HCT116 (cell line): ENCODE data around the gene CDON. TPM values are rescaled to one million over a fixed set of nuclear protein-coding genes. Genes with fewer than 3 reads are reported as not detected.

Experiments
- ATAC-seq: fragments of 200-7000 bp; cut with Tn5 transposase; 2 replicates; pipeline ENCODE4 v1.9.1; 2020; ENCODE audit warnings: mild to moderate bottlenecking, moderate library complexity
- BruUV-seq: library from RNA; stranded (reverse); fragments of 400-500 nt; replicated peaks from 2 replicates; lab custom pipeline; 2021; lab: Mats Ljungman, UMichigan
- CTCF ChIA-PET: fragments of 300-600 bp; sonication (Branson Sonifier 250); formaldehyde crosslinking; loops from one replicate; lab custom pipeline; 2021; ENCODE audit warnings: antibody characterized with exemption; lab: Charles Lee
- POLR2A ChIA-PET: fragments of 300-600, 350-600 bp; sonication (Branson Sonifier 250); formaldehyde crosslinking; loops from one replicate; lab custom pipeline; 2021; ENCODE audit warnings: antibody characterized with exemption; lab: Charles Lee
- RAD21 ChIA-PET, 2 experiments: fragments of 300-600 bp; sonication (Branson Sonifier 250); formaldehyde crosslinking; loops; one replicate each; lab custom pipeline; 2023; ENCODE audit warnings: low total read pairs in 2 of 2; ENCODE audit not compliant: uncharacterized antibody in 2 of 2, unreplicated experiment in 2 of 2, low non-redundant PET in 1 of 2; lab: Charles Lee
- DNase-seq: peaks from one replicate; pipeline ENCODE4 v3.0.0-alpha.2; 2010; ENCODE audit warnings: low read depth, low spot score
- H2AFZ ChIP-seq: fragments of 200-600 bp; shearing (Covaris generic), sonication (generic); 2 replicates; pipeline ENCODE4 v1.6.1; 2017; ENCODE audit warnings: low read depth, mixed run types, mixed read lengths, antibody characterized with exemption, low read length; ENCODE audit not compliant: poor library complexity, severe bottlenecking
- H3K27ac ChIP-seq: 2 replicates; pipeline ENCODE4 v1.5.1; 2012; ENCODE audit warnings: low read depth, low read length
- H3K27me3 ChIP-seq: fragments of 200-600 bp; sonication (generic); 2 replicates; pipeline ENCODE4 v1.6.1; 2016; ENCODE audit warnings: mixed run types, low read length, mixed read lengths; ENCODE audit not compliant: insufficient read depth
- H3K36me3 ChIP-seq, 2 experiments: fragments of 200-500 bp in 1 of 2; fragments of 200-600 bp in 1 of 2; sonication (Bioruptor generic) in 1 of 2; sonication (generic) in 1 of 2; 2 replicates each; pipeline versions ENCODE4 v1.5.1 to v1.6.1; 2014 to 2016; ENCODE audit warnings: low read length in 2 of 2, inconsistent platforms in 1 of 2, mixed read lengths in 1 of 2, mixed run types in 1 of 2; ENCODE audit not compliant: insufficient read depth in 2 of 2, control insufficient read depth in 1 of 2
- H3K4me1 ChIP-seq, 2 experiments: fragments of 200-600 bp in 1 of 2; sonication (generic) in 1 of 2; 2 replicates each; pipeline versions ENCODE4 v1.5.1 to v1.6.1; 2012 to 2017; ENCODE audit warnings: low read length in 2 of 2, inconsistent platforms in 1 of 2, mild to moderate bottlenecking in 1 of 2, mixed read lengths in 1 of 2, mixed run types in 1 of 2, moderate library complexity in 1 of 2; ENCODE audit not compliant: insufficient read depth in 2 of 2, control insufficient read depth in 1 of 2
- H3K4me2 ChIP-seq: fragments of 200-600 bp; sonication (generic); 2 replicates; pipeline ENCODE4 v1.6.1; 2017; ENCODE audit warnings: mixed run types, low read length, mixed read lengths
- H3K4me3 ChIP-seq, 2 experiments: fragments of 200-600 bp in 1 of 2; sonication (generic) in 1 of 2; replicated peaks in 1 of 2; 2 replicates each; pipeline ENCODE4 v1.5.1; 2011 to 2016; ENCODE audit warnings: low read length in 2 of 2, control low read depth in 1 of 2, low read depth in 1 of 2, mild to moderate bottlenecking in 1 of 2, mixed read lengths in 1 of 2, mixed run types in 1 of 2
- H3K79me2 ChIP-seq: fragments of 200-600 bp; sonication (generic); 2 replicates; pipeline ENCODE4 v1.6.1; 2017; ENCODE audit warnings: mild to moderate bottlenecking, mixed run types, low read length, moderate library complexity, mixed read lengths; ENCODE audit not compliant: insufficient read depth
- H3K9ac ChIP-seq: fragments of 200-600 bp; sonication (generic); 2 replicates; pipeline ENCODE4 v1.6.1; 2016; ENCODE audit warnings: low read length, mixed read lengths
- H3K9me2 ChIP-seq: fragments of 200-600 bp; sonication (generic), shearing (Covaris generic); 2 replicates; pipeline ENCODE4 v1.6.1; 2017; ENCODE audit warnings: mixed run types, mild to moderate bottlenecking, moderate library complexity; ENCODE audit not compliant: insufficient read depth
- H3K9me3 ChIP-seq, 2 experiments: fragments of 200-500 bp in 1 of 2; fragments of 200-600 bp in 1 of 2; sonication (Bioruptor generic) in 1 of 2; sonication (generic) in 1 of 2; 2 replicates each; pipeline ENCODE4 v1.6.1; 2014 to 2017; ENCODE audit warnings: low read length in 2 of 2, mixed read lengths in 2 of 2, inconsistent platforms in 1 of 2, low read depth in 1 of 2, mild to moderate bottlenecking in 1 of 2, mixed run types in 1 of 2, moderate library complexity in 1 of 2; ENCODE audit not compliant: control insufficient read depth in 1 of 2, insufficient read depth in 1 of 2
- H4K20me1 ChIP-seq: fragments of 200-600 bp; sonication (generic), shearing (Covaris generic); 2 replicates; pipeline ENCODE4 v1.6.1; 2017; ENCODE audit warnings: mixed run types, mild to moderate bottlenecking, moderate library complexity; ENCODE audit not compliant: insufficient read depth
- CBX3 ChIP-seq: IDR thresholded peaks from 2 replicates; pipeline ENCODE4 v1.6.1; 2012; ENCODE audit warnings: low read depth
- CEBPB ChIP-seq: IDR thresholded peaks from 2 replicates; pipeline ENCODE4 v1.6.1; 2012; ENCODE audit warnings: low read depth
- CTCF ChIP-seq, 3 experiments: fragments of 200-600 bp in 1 of 3; sonication (generic) in 1 of 3; IDR thresholded peaks in 2 of 3; conservative IDR thresholded peaks in 1 of 3; 2 replicates each; pipeline ENCODE4 v1.5.1; 2012 to 2017; ENCODE audit warnings: low read depth in 2 of 3, low read length in 2 of 3, antibody characterized with exemption in 1 of 3, borderline replicate concordance in 1 of 3, control low read depth in 1 of 3, mild to moderate bottlenecking in 1 of 3, mixed read lengths in 1 of 3, mixed run types in 1 of 3, moderate library complexity in 1 of 3; ENCODE audit not compliant: insufficient read depth in 1 of 3
- EGR1 ChIP-seq: IDR thresholded peaks from 2 replicates; pipeline ENCODE4 v1.6.1; 2012; ENCODE audit warnings: low read depth
- ELF1 ChIP-seq: IDR thresholded peaks from 2 replicates; pipeline ENCODE4 v1.6.1; 2012; ENCODE audit warnings: low read depth, borderline replicate concordance
- EZH2 ChIP-seq: fragments of 200-600 bp; sonication (generic); IDR thresholded peaks from 2 replicates; pipeline ENCODE4 v1.6.1; 2017; ENCODE audit warnings: antibody characterized with exemption, mixed run types
- EZH2phosphoT487 ChIP-seq: fragments of 200-600 bp; IDR thresholded peaks from 2 replicates; pipeline ENCODE4 v1.6.1; 2018; ENCODE audit warnings: antibody characterized with exemption, borderline replicate concordance
- FOSL1 ChIP-seq: IDR thresholded peaks from 2 replicates; pipeline ENCODE4 v1.6.1; 2012; ENCODE audit warnings: low read depth
- JUND ChIP-seq: IDR thresholded peaks from 2 replicates; pipeline ENCODE4 v1.6.1; 2012
- MAX ChIP-seq: IDR thresholded peaks from 2 replicates; pipeline ENCODE4 v1.6.1; 2012
- POLR2A ChIP-seq: IDR thresholded peaks from 2 replicates; pipeline ENCODE4 v1.7.0; 2011; ENCODE audit warnings: borderline replicate concordance; ENCODE audit not compliant: insufficient read depth, insufficient read length; ENCODE audit errors: extremely low read depth
- POLR2AphosphoS5 ChIP-seq: IDR thresholded peaks from 2 replicates; pipeline ENCODE4 v1.6.1; 2011; ENCODE audit warnings: mild to moderate bottlenecking, low read depth, low read length, moderate library complexity
- SIN3A ChIP-seq: IDR thresholded peaks from 2 replicates; pipeline ENCODE4 v1.6.1; 2012; ENCODE audit warnings: low read depth
- SRF ChIP-seq: IDR thresholded peaks from 2 replicates; pipeline ENCODE4 v1.6.1; 2012; ENCODE audit warnings: low read depth
- YY1 ChIP-seq: IDR thresholded peaks from 2 replicates; pipeline ENCODE4 v1.6.1; 2011; ENCODE audit warnings: low read length, low read depth, moderate library complexity, mild to moderate bottlenecking; ENCODE audit not compliant: insufficient replicate concordance; ENCODE audit errors: extremely low read depth
- ZBTB33 ChIP-seq: IDR thresholded peaks from 2 replicates; pipeline ENCODE4 v1.6.1; 2011; ENCODE audit warnings: mild to moderate bottlenecking, low read length, moderate library complexity; ENCODE audit not compliant: insufficient replicate concordance; ENCODE audit errors: extremely low read depth
- ZFX ChIP-seq: fragments of 450-650 bp; IDR thresholded peaks from 2 replicates; pipeline ENCODE4 v1.6.1; 2017
- ZNF274 ChIP-seq: fragments of 200-500 bp; sonication (Bioruptor generic); IDR thresholded peaks from 2 replicates; pipeline ENCODE4 v1.6.1; 2014; ENCODE audit warnings: mild to moderate bottlenecking, low read depth, low read length, inconsistent platforms
- intact Hi-C: fragments of 100-400 bp; cut with micrococcal nuclease; formaldehyde crosslinking; loops from 2 replicates; pipeline ENCODE4 v1.10.0; 2022
- total RNA-seq: library from RNA; stranded (reverse); gene quantifications from one replicate; pipeline ENCODE4 v1.2.1, GENCODE V29; 2021; ENCODE audit not compliant: unreplicated experiment

Gene CDON
- total RNA-seq, 1 experiment from 2014 or later, result 16.9 TPM

- no TSS peak for BruUV-seq
- no peaks in the 10 kb centered on the region for H3K36me3 ChIP-seq
- H3K27me3 ChIP-seq, result no peaks in the 10 kb centered on the region
- ChIA-PET RAD21 (no interaction called here), CTCF (no interaction called here), POLR2A (no interaction called here)
- no peak overlapping the region for H3K4me3 ChIP-seq
- no peak overlapping the region for H3K9ac ChIP-seq
- no peak overlapping the region for H2AFZ ChIP-seq
- ATAC-seq (no peak), DNase-seq (no peak)
- H4K20me1 ChIP-seq, result no peaks in the 10 kb centered on the region
- H3K9me3 ChIP-seq, result no peaks in the 10 kb centered on the region
- no peak overlapping the region for H3K4me2 ChIP-seq
- H3K9me2 ChIP-seq, result no peaks in the 10 kb centered on the region
- intact Hi-C loops, result no loop called here
- no peaks in the 10 kb centered on the region for H3K79me2 ChIP-seq
- TF ChIP-seq CTCF (IDR thresholded peaks at IDR 0.05 in 2 of 3, conservative IDR thresholded peaks at IDR 0.05 in 1 of 3; ENCODE audit: borderline replicate concordance in 1 of 3, insufficient read depth in 1 of 3, low read depth in 2 of 3, low read length in 2 of 3), result no peak
- no peak for TF ChIP-seq ZBTB33
- TF ChIP-seq ZNF274, result no peak
- no peak for TF ChIP-seq FOSL1
- no peak for TF ChIP-seq ZFX
- TF ChIP-seq POLR2A, result no peak
- no peak for TF ChIP-seq EZH2phosphoT487
- TF ChIP-seq EZH2, result no peak
- no peak for TF ChIP-seq CEBPB
- TF ChIP-seq JUND, result no peak
- TF ChIP-seq SRF, result no peak
- no peak for TF ChIP-seq SIN3A
- TF ChIP-seq CBX3, result no peak
- no peak for TF ChIP-seq ELF1
- no peak for TF ChIP-seq YY1
- no peak for TF ChIP-seq MAX
- TF ChIP-seq EGR1, result no peak
- TF ChIP-seq POLR2AphosphoS5, result no peak
- H3K27ac ChIP-seq, result no peak overlapping the region
- no peaks in the 10 kb centered on the region for H3K4me1 ChIP-seq
These were observed 23.0 kb downstream of the CDON start for GRCh38 chr11:126039485-126040271.
